ENCODE measurements around the gene P2RX4. TPM values are rescaled to one million over a fixed set of nuclear protein-coding genes. Genes with fewer than 3 reads are reported as not detected.
"Not testable (repeated sequence)": the region's sequence is repeated elsewhere in the genome, so short reads cannot be mapped to it uniquely, and the experiment has no call there.

P2RX4 gene
- polyA plus RNA-seq, 1 donor (not counting 4 experiments of a cell fraction or from before 2014, with no cell fraction given): 5.1 TPM

DNA sequence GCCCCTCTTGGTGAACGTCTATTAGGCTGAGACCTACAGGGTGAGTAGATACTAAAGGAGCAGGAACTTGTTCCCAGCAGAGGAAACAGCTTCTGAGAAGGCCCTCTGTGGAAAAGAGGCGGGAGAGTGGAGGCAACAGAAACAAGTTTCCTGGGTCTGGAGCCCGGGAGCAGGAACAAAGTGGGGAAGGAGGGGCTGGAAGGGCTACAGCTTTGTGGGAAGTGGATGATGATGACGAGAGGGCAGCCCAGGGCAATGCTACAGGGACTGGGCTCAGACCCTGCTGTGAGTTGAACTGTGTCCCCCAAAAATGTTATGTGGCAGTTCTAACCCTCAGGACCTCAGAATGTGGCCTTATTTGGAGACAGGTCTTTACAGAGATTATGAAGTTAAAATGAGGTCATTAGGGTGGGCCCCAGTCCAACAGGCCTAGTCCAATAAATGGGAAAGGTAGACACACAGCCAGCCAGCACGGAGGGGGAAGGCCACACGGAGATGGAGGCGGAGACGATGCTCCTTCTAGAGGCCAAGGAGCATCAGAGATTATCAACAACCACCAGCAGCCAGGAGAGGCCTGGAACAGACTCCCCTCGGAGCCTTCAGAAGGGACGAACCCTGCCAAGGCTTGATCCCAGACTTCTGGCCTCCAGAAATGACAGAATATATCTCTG, 72.3 kb downstream of the P2RX4 start:
- dilution Hi-C loops (cut with MboI; ENCODE audit: extremely low pct_ligation_motif_present, low sequenced_read_pairs): no loop called here
- no peaks in the 10 kb centered on the region for H3K79me2 ChIP-seq (ENCODE audit: control insufficient read depth, insufficient read depth, low read length)
- FAIRE-seq: no peak
- DNase-seq (ENCODE audit: low read depth, low spot score): no peak
- H3K4me3 ChIP-seq (ENCODE audit: control insufficient read depth in 2 of 3, extremely low read depth in 1 of 3, insufficient read depth in 2 of 3, low read depth in 1 of 3, low read length in 3 of 3): no peak overlapping the region
- no peaks in the 10 kb centered on the region for H3K9me1 ChIP-seq (ENCODE audit: control insufficient read depth, extremely low read depth, insufficient read depth, low read length)
- TF ChIP-seq EZH2 (IDR thresholded peaks at IDR 0.05; ENCODE audit: low read length): no peak
- TF ChIP-seq, protein P1, sequence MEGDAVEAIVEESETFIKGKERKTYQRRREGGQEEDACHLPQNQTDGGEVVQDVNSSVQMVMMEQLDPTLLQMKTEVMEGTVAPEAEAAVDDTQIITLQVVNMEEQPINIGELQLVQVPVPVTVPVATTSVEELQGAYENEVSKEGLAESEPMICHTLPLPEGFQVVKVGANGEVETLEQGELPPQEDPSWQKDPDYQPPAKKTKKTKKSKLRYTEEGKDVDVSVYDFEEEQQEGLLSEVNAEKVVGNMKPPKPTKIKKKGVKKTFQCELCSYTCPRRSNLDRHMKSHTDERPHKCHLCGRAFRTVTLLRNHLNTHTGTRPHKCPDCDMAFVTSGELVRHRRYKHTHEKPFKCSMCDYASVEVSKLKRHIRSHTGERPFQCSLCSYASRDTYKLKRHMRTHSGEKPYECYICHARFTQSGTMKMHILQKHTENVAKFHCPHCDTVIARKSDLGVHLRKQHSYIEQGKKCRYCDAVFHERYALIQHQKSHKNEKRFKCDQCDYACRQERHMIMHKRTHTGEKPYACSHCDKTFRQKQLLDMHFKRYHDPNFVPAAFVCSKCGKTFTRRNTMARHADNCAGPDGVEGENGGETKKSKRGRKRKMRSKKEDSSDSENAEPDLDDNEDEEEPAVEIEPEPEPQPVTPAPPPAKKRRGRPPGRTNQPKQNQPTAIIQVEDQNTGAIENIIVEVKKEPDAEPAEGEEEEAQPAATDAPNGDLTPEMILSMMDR (optimal IDR thresholded peaks at IDR 0.05 in 1 of 3, IDR thresholded peaks at IDR 0.05 in 1 of 3, conservative IDR thresholded peaks at IDR 0.05 in 1 of 3; ENCODE audit: extremely low read depth in 1 of 3, insufficient read depth in 2 of 3, low read length in 3 of 3): no peak
- peaks cover 0 to 5% of the 10 kb centered on the region in 2 experiments for H3K36me3 ChIP-seq (ENCODE audit: control insufficient read depth in 2 of 2, extremely low read depth in 1 of 2, insufficient read depth in 2 of 2, low read length in 2 of 2)
- no peaks in the 10 kb centered on the region for H4K20me1 ChIP-seq (ENCODE audit: control insufficient read depth, extremely low read depth, insufficient read depth, low read length)
- H3K9ac ChIP-seq (ENCODE audit: control insufficient read depth, extremely low read depth, insufficient read depth, low read length): no peak overlapping the region
- H3K27me3 ChIP-seq (ENCODE audit: control insufficient read depth, extremely low read depth, insufficient read depth, low read length): no peaks in the 10 kb centered on the region
- no peak overlapping the region for H3K4me2 ChIP-seq (ENCODE audit: control insufficient read depth, extremely low read depth, insufficient read depth, low read depth, low read length)
- no peak overlapping the region for H2AFZ ChIP-seq (ENCODE audit: control insufficient read depth, low read length)
- no peaks in the 10 kb centered on the region for H3K9me3 ChIP-seq (ENCODE audit: control insufficient read depth, low read depth, low read length)
- peaks cover 3% of the 10 kb centered on the region for H3K4me1 ChIP-seq (ENCODE audit: control insufficient read depth, extremely low read depth, insufficient read depth, low read length)
- H3K27ac ChIP-seq (ENCODE audit: control insufficient read depth, insufficient read depth, low read length): no peak overlapping the region

DNA sequence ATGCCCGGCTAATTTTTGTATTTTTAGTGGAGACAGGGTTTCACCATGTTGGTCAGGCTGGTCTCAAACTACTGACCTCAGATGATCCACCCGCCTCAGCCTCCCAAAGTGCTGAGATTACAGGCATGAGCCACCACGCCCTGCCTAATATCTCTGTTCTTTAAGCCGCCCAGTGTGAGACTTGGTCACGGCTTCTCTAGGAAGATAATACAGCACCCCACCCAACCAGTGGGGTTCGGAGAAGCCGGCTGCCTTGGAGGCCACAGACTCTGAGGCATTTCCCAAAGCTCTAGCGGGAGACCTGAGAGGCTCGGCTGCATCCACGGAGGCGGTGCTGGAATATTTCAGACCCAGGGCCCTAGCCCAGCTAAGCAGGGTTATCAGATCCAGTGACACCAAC, 73.0 kb downstream of the P2RX4 start:
- H3K27me3 ChIP-seq (ENCODE audit: control insufficient read depth, extremely low read depth, insufficient read depth, low read length); H3K4me2 ChIP-seq (ENCODE audit: control insufficient read depth, extremely low read depth, insufficient read depth, low read depth, low read length); H3K36me3 ChIP-seq (ENCODE audit: control insufficient read depth in 2 of 2, extremely low read depth in 1 of 2, insufficient read depth in 2 of 2, low read length in 2 of 2); DNase-seq (ENCODE audit: low read depth, low spot score); H3K4me3 ChIP-seq (ENCODE audit: control insufficient read depth in 2 of 3, extremely low read depth in 1 of 3, insufficient read depth in 2 of 3, low read depth in 1 of 3, low read length in 3 of 3); H4K20me1 ChIP-seq (ENCODE audit: control insufficient read depth, extremely low read depth, insufficient read depth, low read length); H2AFZ ChIP-seq (ENCODE audit: control insufficient read depth, low read length); H3K9ac ChIP-seq (ENCODE audit: control insufficient read depth, extremely low read depth, insufficient read depth, low read length); H3K79me2 ChIP-seq (ENCODE audit: control insufficient read depth, insufficient read depth, low read length); H3K9me1 ChIP-seq (ENCODE audit: control insufficient read depth, extremely low read depth, insufficient read depth, low read length); H3K27ac ChIP-seq (ENCODE audit: control insufficient read depth, insufficient read depth, low read length); H3K4me1 ChIP-seq (ENCODE audit: control insufficient read depth, extremely low read depth, insufficient read depth, low read length); dilution Hi-C loops (cut with MboI; ENCODE audit: extremely low pct_ligation_motif_present, low sequenced_read_pairs); H3K9me3 ChIP-seq (ENCODE audit: control insufficient read depth, low read depth, low read length); FAIRE-seq: not testable (repeated sequence)

DNA sequence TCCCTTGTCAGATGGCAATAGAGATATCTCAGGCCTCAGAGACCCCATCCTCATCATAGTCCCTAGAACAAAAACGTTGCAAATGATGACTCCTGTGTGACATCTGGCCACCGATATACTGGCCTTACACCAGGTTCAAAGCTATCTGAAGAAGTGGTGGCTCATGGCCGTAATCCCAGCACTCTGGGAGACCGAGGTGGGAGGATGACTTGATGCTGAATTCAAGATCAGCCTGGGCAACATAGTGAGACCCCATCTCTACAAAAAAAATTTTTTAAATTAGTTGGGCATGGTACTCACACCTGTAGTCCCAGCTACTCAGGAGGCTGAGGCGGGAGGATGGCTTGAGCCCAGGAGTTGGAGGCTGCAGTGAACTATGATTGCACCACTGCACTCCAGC, 73.5 kb downstream of the P2RX4 start:
- Histone ChIP-seq H3K27me3 (ENCODE audit: control insufficient read depth, extremely low read depth, insufficient read depth, low read length) (no peaks in the 10 kb centered on the region), H3K9ac (ENCODE audit: control insufficient read depth, extremely low read depth, insufficient read depth, low read length) (no peak overlapping the region), H3K9me1 (ENCODE audit: control insufficient read depth, extremely low read depth, insufficient read depth, low read length) (no peaks in the 10 kb centered on the region), H2AFZ (ENCODE audit: control insufficient read depth, low read length) (no peak overlapping the region), H3K4me1 (ENCODE audit: control insufficient read depth, extremely low read depth, insufficient read depth, low read length) (no peaks in the 10 kb centered on the region), H3K36me3 (ENCODE audit: control insufficient read depth in 2 of 2, extremely low read depth in 1 of 2, insufficient read depth in 2 of 2, low read length in 2 of 2) (peaks cover 0 to 5% of the 10 kb centered on the region in 2 experiments), H3K27ac (ENCODE audit: control insufficient read depth, insufficient read depth, low read length) (no peak overlapping the region), H3K79me2 (ENCODE audit: control insufficient read depth, insufficient read depth, low read length) (no peaks in the 10 kb centered on the region), H4K20me1 (ENCODE audit: control insufficient read depth, extremely low read depth, insufficient read depth, low read length) (no peaks in the 10 kb centered on the region), H3K4me2 (ENCODE audit: control insufficient read depth, extremely low read depth, insufficient read depth, low read depth, low read length) (no peak overlapping the region), H3K9me3 (ENCODE audit: control insufficient read depth, low read depth, low read length) (no peaks in the 10 kb centered on the region), H3K4me3 (ENCODE audit: control insufficient read depth in 2 of 3, extremely low read depth in 1 of 3, insufficient read depth in 2 of 3, low read depth in 1 of 3, low read length in 3 of 3) (no peak overlapping the region)
- dilution Hi-C loops (cut with MboI; ENCODE audit: extremely low pct_ligation_motif_present, low sequenced_read_pairs): no loop called here
- FAIRE-seq: no peak
- no peak for DNase-seq (ENCODE audit: low read depth, low spot score)
- TF ChIP-seq, protein P1 (optimal IDR thresholded peaks at IDR 0.05 in 1 of 3, IDR thresholded peaks at IDR 0.05 in 1 of 3, conservative IDR thresholded peaks at IDR 0.05 in 1 of 3; ENCODE audit: extremely low read depth in 1 of 3, insufficient read depth in 2 of 3, low read length in 3 of 3): no peak
- no peak for TF ChIP-seq EZH2 (IDR thresholded peaks at IDR 0.05; ENCODE audit: low read length)

Data from keratinocyte (primary cell).